Activated CD8-positive, alpha-beta T cell treated with anti-CD3 and anti-CD28 coated beads for 36 hours (primary cell): ENCODE results near the gene COBL. TPM values are rescaled to one million over a fixed set of nuclear protein-coding genes. Genes with fewer than 3 reads are reported as not detected.

ENCODE experiments used
- ATAC-seq: fragments of 200-7000 bp; cut with Tn5 transposase; one replicate; pipeline ENCODE4 v1.10.0; 2021; ENCODE audit warnings: mild to moderate bottlenecking, moderate library complexity
- CTCF ChIA-PET: fragments of 350-600 bp; sonication (Branson Sonifier 250); formaldehyde crosslinking; loops from one replicate; lab custom pipeline; 2021; ENCODE audit warnings: antibody characterized with exemption; lab: Charles Lee
- POLR2A ChIA-PET: fragments of 350-600 bp; sonication (Branson Sonifier 250); formaldehyde crosslinking; loops from one replicate; lab custom pipeline; 2021; ENCODE audit warnings: antibody characterized with exemption; lab: Charles Lee
- DNase-seq: peaks from one replicate; pipeline ENCODE4 v3.0.0-alpha.2; 2020
- H3K27ac Mint-ChIP-seq: one replicate; pipeline ENCODE4 v1.8.0; 2021; ENCODE audit warnings: mild to moderate bottlenecking, mixed read lengths
- H3K27me3 Mint-ChIP-seq: one replicate; pipeline ENCODE4 v1.8.0; 2021; ENCODE audit warnings: mixed read lengths
- H3K36me3 Mint-ChIP-seq: one replicate; pipeline ENCODE4 v1.8.0; 2021; ENCODE audit warnings: low read depth, mixed read lengths
- H3K4me1 Mint-ChIP-seq: one replicate; pipeline ENCODE4 v1.8.0; 2021; ENCODE audit warnings: low read depth, mixed read lengths
- H3K4me3 Mint-ChIP-seq: one replicate; pipeline ENCODE4 v1.8.0; 2021; ENCODE audit warnings: mild to moderate bottlenecking, moderate library complexity, mixed read lengths
- H3K9me3 Mint-ChIP-seq: one replicate; pipeline ENCODE4 v1.8.0; 2021; ENCODE audit warnings: mixed read lengths
- intact Hi-C: fragments of 100-400 bp; cut with micrococcal nuclease; formaldehyde crosslinking; loops from one replicate; pipeline ENCODE4 v1.10.0; 2022
- total RNA-seq, 2 experiments: library from RNA; stranded (reverse); gene quantifications; one replicate each; pipeline ENCODE4 v1.2.3, GENCODE V29; 2021
- TF ChIP-seq, protein P1 (sequence below): fragments of 200-600 bp; IDR thresholded peaks from one replicate; pipeline ENCODE4 v1.8.0; 2022; ENCODE audit warnings: antibody characterized with exemption, mild to moderate bottlenecking

COBL gene
- total RNA-seq, 2 experiments from 2014 or later, result not detected

DNA sequence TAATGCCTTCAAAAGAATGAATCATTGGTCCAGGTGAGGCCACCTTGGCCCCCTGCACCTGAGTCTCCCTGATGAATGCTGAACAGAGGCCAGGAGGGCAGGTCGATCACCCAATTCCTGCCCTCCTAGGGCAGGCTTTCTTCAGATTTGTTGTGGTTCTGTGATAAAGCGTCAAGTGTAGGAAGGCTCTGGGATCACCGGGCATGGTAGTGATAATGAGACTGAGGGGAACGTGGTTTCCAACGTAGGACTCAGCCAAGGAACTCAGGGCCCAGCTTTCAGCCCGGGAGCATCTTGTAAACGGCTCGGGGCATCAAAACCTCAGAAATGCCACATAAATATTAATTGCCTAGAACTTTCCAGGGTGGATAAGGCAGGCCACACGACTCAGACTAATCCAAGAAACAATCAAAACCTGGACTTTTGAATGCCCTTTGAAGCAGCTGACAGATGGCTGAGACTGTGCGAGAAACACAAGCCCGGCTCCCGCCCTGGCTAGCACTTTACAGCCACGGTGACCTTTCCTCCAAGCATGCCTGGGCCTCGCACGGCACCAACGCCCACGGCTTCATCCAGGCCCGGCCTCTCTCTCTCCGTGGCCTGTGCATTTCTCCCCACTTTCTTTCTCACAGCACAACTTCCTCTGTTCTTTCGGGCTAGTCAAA lies 294.6 kb downstream of the COBL start:
- ATAC-seq (no peak), DNase-seq (no peak)
- intact Hi-C loops, result no loop called here
- Mint-ChIP-seq H3K4me1 (no peaks in the 10 kb centered on the region), H3K9me3 (no peaks in the 10 kb centered on the region), H3K27ac (no peak overlapping the region), H3K4me3 (no peak overlapping the region), H3K36me3 (no peaks in the 10 kb centered on the region), H3K27me3 (no peaks in the 10 kb centered on the region)
- CTCF ChIA-PET, result no interaction called here
- TF ChIP-seq, protein P1, sequence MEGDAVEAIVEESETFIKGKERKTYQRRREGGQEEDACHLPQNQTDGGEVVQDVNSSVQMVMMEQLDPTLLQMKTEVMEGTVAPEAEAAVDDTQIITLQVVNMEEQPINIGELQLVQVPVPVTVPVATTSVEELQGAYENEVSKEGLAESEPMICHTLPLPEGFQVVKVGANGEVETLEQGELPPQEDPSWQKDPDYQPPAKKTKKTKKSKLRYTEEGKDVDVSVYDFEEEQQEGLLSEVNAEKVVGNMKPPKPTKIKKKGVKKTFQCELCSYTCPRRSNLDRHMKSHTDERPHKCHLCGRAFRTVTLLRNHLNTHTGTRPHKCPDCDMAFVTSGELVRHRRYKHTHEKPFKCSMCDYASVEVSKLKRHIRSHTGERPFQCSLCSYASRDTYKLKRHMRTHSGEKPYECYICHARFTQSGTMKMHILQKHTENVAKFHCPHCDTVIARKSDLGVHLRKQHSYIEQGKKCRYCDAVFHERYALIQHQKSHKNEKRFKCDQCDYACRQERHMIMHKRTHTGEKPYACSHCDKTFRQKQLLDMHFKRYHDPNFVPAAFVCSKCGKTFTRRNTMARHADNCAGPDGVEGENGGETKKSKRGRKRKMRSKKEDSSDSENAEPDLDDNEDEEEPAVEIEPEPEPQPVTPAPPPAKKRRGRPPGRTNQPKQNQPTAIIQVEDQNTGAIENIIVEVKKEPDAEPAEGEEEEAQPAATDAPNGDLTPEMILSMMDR, result no peak
- POLR2A ChIA-PET, result no interaction called here

DNA sequence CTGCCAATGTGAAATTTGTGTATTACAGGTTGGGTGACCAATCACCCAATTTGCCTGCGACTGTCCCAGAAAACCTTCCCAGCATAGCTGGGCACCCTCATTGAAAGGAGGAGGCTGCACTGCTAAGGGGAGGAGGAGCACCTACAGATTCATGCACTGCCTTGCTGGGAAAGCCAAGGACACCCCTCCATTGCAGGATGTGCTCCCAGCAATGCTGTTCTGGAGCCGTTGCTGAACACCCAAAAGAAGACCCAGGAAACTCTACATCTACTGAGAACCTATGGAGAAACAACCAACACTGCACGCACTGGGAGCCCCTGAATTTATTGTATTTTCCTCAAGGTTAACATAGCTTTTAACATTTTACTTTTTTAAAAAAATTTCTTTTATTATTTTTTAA lies 295.7 kb downstream of the COBL start:
- intact Hi-C loops, result no loop called here
- Mint-ChIP-seq H3K9me3 (no peaks in the 10 kb centered on the region), H3K4me3 (no peak overlapping the region), H3K27me3 (no peaks in the 10 kb centered on the region), H3K36me3 (no peaks in the 10 kb centered on the region), H3K27ac (no peak overlapping the region), H3K4me1 (no peaks in the 10 kb centered on the region)
- DNase-seq (no peak), ATAC-seq (no peak)
- POLR2A ChIA-PET, result no interaction called here
- TF ChIP-seq, protein P1, result no peak
- CTCF ChIA-PET, result interaction anchor here (0.7 to 2.1 kb wide), 3 partner anchors 11 to 142 kb away, joined by 3 to 8 read pairs (median 4); no protein-coding TSS in a partner anchor

DNA sequence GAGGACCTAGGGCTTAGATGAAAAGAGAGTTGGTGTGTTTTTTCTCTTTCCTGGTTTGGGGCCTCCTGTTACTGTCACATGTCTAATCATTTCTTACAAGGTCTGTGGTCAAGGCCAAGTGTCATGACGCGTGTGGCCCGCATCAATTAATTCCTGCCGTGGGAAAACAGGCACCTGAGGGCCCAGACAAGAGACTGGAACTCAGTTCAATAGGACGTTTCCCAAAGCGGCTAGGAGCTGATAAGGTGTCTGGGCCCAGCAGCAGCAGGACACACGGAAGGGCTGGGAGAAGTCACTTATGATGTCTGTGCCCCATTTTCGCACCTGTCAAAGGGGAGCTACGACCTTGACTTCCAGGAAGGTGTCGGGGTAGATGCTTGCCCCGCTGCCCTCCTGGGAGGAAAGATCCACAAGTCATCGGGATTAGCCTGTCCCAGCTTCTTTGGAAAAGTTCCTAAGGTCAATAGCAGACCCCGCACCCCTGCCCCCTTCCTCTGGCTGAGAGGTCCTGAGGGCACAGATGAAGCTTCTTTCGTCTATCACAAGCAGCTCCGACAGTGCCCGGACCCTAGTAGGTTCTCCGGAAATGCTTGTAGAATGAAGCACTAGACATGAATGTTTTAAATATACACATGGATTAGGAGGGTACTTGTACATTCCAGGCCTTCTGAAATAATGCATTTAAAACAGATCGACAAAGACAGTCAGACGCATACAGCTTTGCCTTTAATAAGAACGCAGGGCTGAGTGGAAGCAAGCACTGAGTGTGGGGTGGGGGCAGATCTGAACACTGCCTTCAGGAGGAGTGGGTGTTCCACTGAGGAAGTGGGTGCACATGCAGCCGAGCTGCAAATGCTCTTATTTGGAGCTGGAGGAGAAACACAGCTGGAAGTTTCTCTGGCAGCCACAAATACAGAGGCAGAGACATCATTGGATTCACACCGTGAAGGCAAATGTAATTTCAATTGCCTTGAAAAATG lies 296.4 kb downstream of the COBL start:
- Mint-ChIP-seq H3K4me1 (no peaks in the 10 kb centered on the region), H3K9me3 (no peaks in the 10 kb centered on the region), H3K27ac (no peak overlapping the region), H3K4me3 (no peak overlapping the region), H3K36me3 (no peaks in the 10 kb centered on the region), H3K27me3 (no peaks in the 10 kb centered on the region)
- no peak for DNase-seq
- ATAC-seq, result no peak
- TF ChIP-seq, protein P1, result no peak
- ChIA-PET CTCF (interaction anchor here (1.2 to 2.1 kb wide), 3 partner anchors 12 to 142 kb away, joined by 3 to 8 read pairs (median 4); no protein-coding TSS in a partner anchor), POLR2A (no interaction called here)
- intact Hi-C loops, result no loop called here

DNA sequence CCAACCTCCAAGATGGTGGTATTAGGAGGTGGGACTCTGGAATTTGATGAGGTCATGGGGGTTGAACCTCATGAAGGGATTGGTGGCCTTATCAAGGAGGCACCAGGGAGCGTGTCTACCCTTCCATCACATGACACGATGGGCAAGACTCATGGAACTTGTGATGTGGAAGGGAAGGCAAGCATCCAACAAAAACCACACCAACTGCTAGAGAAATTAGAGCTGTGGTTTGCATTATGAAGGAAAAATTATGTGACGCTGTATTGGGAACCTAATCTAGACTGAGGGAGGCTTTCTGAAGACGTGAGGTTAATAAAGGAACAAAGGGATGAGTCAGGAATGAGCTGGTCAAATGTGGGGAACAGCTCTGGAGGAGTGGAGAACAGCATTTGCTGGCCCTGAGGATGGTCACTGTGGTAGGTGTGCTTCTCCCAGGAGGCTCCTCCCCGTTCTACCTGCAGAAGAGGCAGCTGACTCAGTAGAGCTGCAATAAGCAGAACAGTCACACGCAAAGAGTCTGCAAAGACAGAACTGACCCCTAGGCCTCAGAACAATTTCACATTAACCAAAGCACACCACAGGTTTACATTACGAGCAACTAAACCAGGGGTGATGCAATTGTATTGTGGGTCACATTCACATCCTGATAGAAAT lies 297.3 kb downstream of the COBL start:
- ChIA-PET CTCF (interaction anchor here (1.2 to 2.1 kb wide), 2 partner anchors 12 to 17 kb away, joined by 3 to 8 read pairs; no protein-coding TSS in a partner anchor), POLR2A (no interaction called here)
- H3K4me1 Mint-ChIP-seq, result no peaks in the 10 kb centered on the region
- DNase-seq (no peak), ATAC-seq (no peak)
- no peaks in the 10 kb centered on the region for H3K36me3 Mint-ChIP-seq
- no peak overlapping the region for H3K27ac Mint-ChIP-seq
- no peak overlapping the region for H3K4me3 Mint-ChIP-seq
- H3K27me3 Mint-ChIP-seq, result no peaks in the 10 kb centered on the region
- TF ChIP-seq, protein P1, result no peak
- intact Hi-C loops, result no loop called here
- H3K9me3 Mint-ChIP-seq, result no peaks in the 10 kb centered on the region
